Activated CD8-positive, alpha-beta memory T cell treated with anti-CD3 and anti-CD28 coated beads for 4 hours (primary cell): ENCODE results near the gene TAS2R13.

ENCODE experiments used
- DNase-seq, 2 donors: peaks; one replicate each; pipeline ENCODE4 v3.0.0-alpha.2; 2020; ENCODE audit warnings: low read depth in 2 of 2

TAS2R13 gene

GRCh38 chr12:10873378-10873777, 36.0 kb downstream of the TAS2R13 start:
- DNase-seq = no peak

DNA sequence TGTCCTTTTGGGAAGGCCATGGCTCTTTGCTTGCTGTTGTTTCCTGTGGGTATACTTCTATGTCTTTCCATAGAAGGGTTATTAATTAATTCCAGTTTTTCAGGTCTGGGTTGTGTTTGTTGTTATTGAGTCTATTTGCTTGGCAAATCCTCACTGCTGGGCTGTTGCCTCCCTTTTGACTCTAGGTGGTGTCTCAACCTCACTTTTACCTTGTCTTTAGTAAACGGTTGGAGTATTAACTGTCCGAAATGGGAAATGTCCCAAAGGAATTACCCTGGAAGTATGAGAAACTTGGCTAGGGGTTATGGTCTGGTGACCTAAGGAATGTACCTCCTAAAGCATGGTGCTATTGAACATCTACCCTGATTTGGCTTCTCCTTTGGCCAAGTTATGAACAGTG, 42.0 kb downstream of the TAS2R13 start:
- no peak for DNase-seq

- DNase-seq = no peak
Observed at GRCh38 chr12:10863512-10864218, 45.7 kb downstream of the TAS2R13 start.

DNA sequence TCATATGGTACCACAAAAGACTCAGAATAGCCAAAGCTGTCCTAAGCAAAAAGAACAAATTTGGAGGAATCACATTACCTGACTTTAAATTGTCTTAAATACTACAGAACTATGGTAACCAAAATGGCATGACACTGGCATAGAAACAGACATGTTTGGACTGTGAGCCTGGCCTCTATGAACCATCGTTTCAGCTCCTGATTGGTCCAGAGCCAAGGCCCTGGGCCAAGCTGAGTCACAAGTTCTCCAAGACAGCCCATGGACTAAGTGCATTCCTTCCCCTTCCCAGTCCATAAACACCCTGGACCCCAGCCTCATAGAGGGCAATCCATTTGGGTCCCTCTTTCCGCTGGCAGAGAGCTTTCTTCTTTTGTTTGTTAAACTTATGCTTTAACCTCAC, 48.0 kb downstream of the TAS2R13 start:
- no peak for DNase-seq
